ENCODE measurements around the gene PRIM1.
"Not testable (repeated sequence)": the region's sequence is repeated elsewhere in the genome, so short reads cannot be mapped to it uniquely, and the experiment has no call there.

GRCh38 chr12:56799345-56799744, 47.2 kb upstream of the PRIM1 start:
- not testable (repeated sequence) for TF ChIP-seq ZNF274 (IDR thresholded peaks at IDR 0.05; ENCODE audit: low read depth, low read length); YY1 (IDR thresholded peaks at IDR 0.05; ENCODE audit: insufficient read depth, insufficient read length)
